Mesothelial cell of epicardium (in vitro differentiated cells): ENCODE data around the gene ARHGAP6. TPM values are rescaled to one million over a fixed set of nuclear protein-coding genes. Genes with fewer than 3 reads are reported as not detected.
A peak's percentile ranks its signal among the peaks of the same experiment; 100 is the strongest.
"Not testable (repeated sequence)": the region's sequence is repeated elsewhere in the genome, so short reads cannot be mapped to it uniquely, and the experiment has no call there.

Source experiments
- DNase-seq, 2 experiments: peaks; one replicate each; pipeline ENCODE4 v3.0.0; 2021; ENCODE audit warnings: low spot score in 2 of 2; ENCODE audit not compliant: unreplicated experiment in 2 of 2
- H3K27ac Mint-ChIP-seq: 2 replicates; pipeline ENCODE4 v1.8.0; 2021; ENCODE audit warnings: mixed read lengths
- H3K27me3 Mint-ChIP-seq: 2 replicates; pipeline ENCODE4 v1.8.0; 2021; ENCODE audit warnings: low read depth, mixed read lengths
- H3K36me3 Mint-ChIP-seq: 2 replicates; pipeline ENCODE4 v1.8.0; 2021; ENCODE audit warnings: mixed read lengths
- H3K4me1 Mint-ChIP-seq: 2 replicates; pipeline ENCODE4 v1.8.0; 2021; ENCODE audit warnings: mixed read lengths
- H3K4me3 Mint-ChIP-seq: 2 replicates; pipeline ENCODE4 v1.8.0; 2021; ENCODE audit warnings: mild to moderate bottlenecking, moderate library complexity, mixed read lengths
- H3K9me3 Mint-ChIP-seq: 2 replicates; pipeline ENCODE4 v1.8.0; 2021; ENCODE audit warnings: mixed read lengths
- CTCF ChIP-seq: fragments of 200-600 bp; sonication (generic); IDR thresholded peaks from one replicate; pipeline ENCODE4 v1.5.0; 2021; ENCODE audit warnings: antibody characterized with exemption; ENCODE audit not compliant: unreplicated experiment
- total RNA-seq: library from RNA; stranded (reverse); gene quantifications from 3 replicates; pipeline ENCODE4 v1.2.1, GENCODE V29; 2021

The ARHGAP6 gene
- total RNA-seq, 1 donor from 2014 or later, result 5.3 TPM

GRCh38 chrX:11531226-11531625 lies 134.5 kb downstream of the ARHGAP6 start:
- no peak overlapping the region for H3K27ac Mint-ChIP-seq
- H3K36me3 Mint-ChIP-seq, result no peaks in the 10 kb centered on the region
- no peak for DNase-seq
- H3K27me3 Mint-ChIP-seq, result no peaks in the 10 kb centered on the region
- peaks cover 5% of the 10 kb centered on the region for H3K4me1 Mint-ChIP-seq
- no peak overlapping the region for H3K4me3 Mint-ChIP-seq
- H3K9me3 Mint-ChIP-seq, result peaks cover 4% of the 10 kb centered on the region
- TF ChIP-seq CTCF, result peak; percentile 17

GRCh38 chrX:11530621-11531020 lies 135.1 kb downstream of the ARHGAP6 start:
- Mint-ChIP-seq H3K4me3 (no peak overlapping the region), H3K9me3 (peaks cover 4% of the 10 kb centered on the region), H3K27me3 (no peaks in the 10 kb centered on the region), H3K4me1 (peaks cover 5% of the 10 kb centered on the region), H3K36me3 (no peaks in the 10 kb centered on the region), H3K27ac (no peak overlapping the region)
- TF ChIP-seq CTCF, result no peak
- DNase-seq, result no peak

GRCh38 chrX:11528623-11529022 lies 137.1 kb downstream of the ARHGAP6 start:
- H3K4me3 Mint-ChIP-seq, result no peak overlapping the region
- H3K27me3 Mint-ChIP-seq, result no peaks in the 10 kb centered on the region
- H3K4me1 Mint-ChIP-seq, result peaks cover 5% of the 10 kb centered on the region
- TF ChIP-seq CTCF, result no peak
- no peaks in the 10 kb centered on the region for H3K36me3 Mint-ChIP-seq
- no peak overlapping the region for H3K27ac Mint-ChIP-seq
- no peak for DNase-seq
- peaks cover 8% of the 10 kb centered on the region for H3K9me3 Mint-ChIP-seq

GRCh38 chrX:11525685-11526084 lies 140.0 kb downstream of the ARHGAP6 start:
- Mint-ChIP-seq H3K36me3 (no peaks in the 10 kb centered on the region), H3K9me3 (peaks cover 19% of the 10 kb centered on the region), H3K4me1 (no peaks in the 10 kb centered on the region), H3K4me3 (no peak overlapping the region), H3K27ac (no peak overlapping the region), H3K27me3 (no peaks in the 10 kb centered on the region)
- TF ChIP-seq CTCF, result no peak
- no peak for DNase-seq

GRCh38 chrX:11519234-11519633 lies 146.5 kb downstream of the ARHGAP6 start:
- not testable (repeated sequence) for DNase-seq, H3K27ac Mint-ChIP-seq, H3K4me1 Mint-ChIP-seq, H3K36me3 Mint-ChIP-seq, H3K27me3 Mint-ChIP-seq, H3K4me3 Mint-ChIP-seq
- H3K9me3 Mint-ChIP-seq, result peaks cover 24% of the 10 kb centered on the region

GRCh38 chrX:11509786-11510185 lies 155.9 kb downstream of the ARHGAP6 start:
- Mint-ChIP-seq H3K27me3 (no peaks in the 10 kb centered on the region), H3K4me3 (no peak overlapping the region), H3K9me3 (peaks cover 54% of the 10 kb centered on the region), H3K27ac (no peak overlapping the region), H3K36me3 (no peaks in the 10 kb centered on the region), H3K4me1 (peaks cover 3% of the 10 kb centered on the region)
- no peak for DNase-seq
- TF ChIP-seq CTCF, result no peak
